Activated naive CD4-positive, alpha-beta T cell treated with anti-CD3 and anti-CD28 coated beads, Interleukin-2, amount 50 U/mL, for 72 hours (primary cell): ENCODE results near the gene TRIM36. TPM values are rescaled to one million over a fixed set of nuclear protein-coding genes. Genes with fewer than 3 reads are reported as not detected.

ENCODE experiments used
- ATAC-seq, 2 donors: fragments of 150-1000 bp; cut with Tn5 transposase; 2 replicates each; pipeline ENCODE4 v1.10.0; 2021; ENCODE audit warnings: mild to moderate bottlenecking in 2 of 2, moderate library complexity in 2 of 2
- DNase-seq, 2 donors: peaks; one replicate each; pipeline ENCODE4 v3.0.0; 2021 to 2022; ENCODE audit warnings: low spot score in 2 of 2
- H3K27ac Mint-ChIP-seq, 2 donors: one replicate each; pipeline ENCODE4 v1.8.0; 2022; ENCODE audit warnings: mild to moderate bottlenecking in 2 of 2, mixed read lengths in 2 of 2
- H3K36me3 Mint-ChIP-seq, 2 donors: one replicate each; pipeline ENCODE4 v1.8.0; 2022; ENCODE audit warnings: mixed read lengths in 2 of 2
- H3K9me3 Mint-ChIP-seq, 2 donors: one replicate each; pipeline ENCODE4 v1.8.0; 2022; ENCODE audit warnings: mixed read lengths in 2 of 2
- total RNA-seq, 2 donors: library from RNA; stranded (reverse); gene quantifications; one replicate each; pipeline ENCODE4 v1.2.3, GENCODE V29; 2022

Gene TRIM36
- total RNA-seq, 2 donors from 2014 or later: 0.91 TPM; not detected in 1

DNA sequence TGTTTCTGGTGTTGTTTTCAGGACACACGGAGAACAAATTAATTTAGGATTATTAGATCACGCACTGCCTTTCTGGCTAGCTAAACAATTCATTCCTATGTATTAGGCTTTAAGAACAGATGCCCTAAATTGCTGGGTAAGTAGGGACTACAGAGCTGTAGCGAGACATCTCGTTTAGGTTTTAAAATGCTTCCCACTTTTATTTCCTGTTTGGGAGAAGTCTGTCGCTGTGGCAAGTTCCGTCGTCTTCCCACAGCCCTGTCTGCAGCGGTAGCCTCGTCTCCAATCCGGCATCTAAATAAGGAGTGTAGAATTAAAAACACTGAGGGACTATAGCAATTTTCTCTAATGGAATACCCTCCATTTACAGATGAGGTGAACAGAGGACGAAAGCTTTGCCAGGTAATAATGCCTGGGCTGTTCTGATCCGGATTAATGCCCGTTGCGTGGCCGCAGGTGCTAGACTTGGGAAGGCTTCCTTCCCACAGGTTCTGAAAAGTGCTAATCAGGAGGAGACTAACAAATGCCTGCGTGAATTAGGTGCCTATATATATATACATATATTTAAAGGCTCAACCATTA lies 1.3 kb upstream of the TRIM36 start:
- peaks cover 0 to 8% of the 10 kb centered on the region in 2 donors for H3K9me3 Mint-ChIP-seq
- DNase-seq (no peak), ATAC-seq (no peak)
- peaks cover 26% of the 10 kb centered on the region in 2 donors for H3K36me3 Mint-ChIP-seq
- H3K27ac Mint-ChIP-seq: no peak overlapping the region

DNA sequence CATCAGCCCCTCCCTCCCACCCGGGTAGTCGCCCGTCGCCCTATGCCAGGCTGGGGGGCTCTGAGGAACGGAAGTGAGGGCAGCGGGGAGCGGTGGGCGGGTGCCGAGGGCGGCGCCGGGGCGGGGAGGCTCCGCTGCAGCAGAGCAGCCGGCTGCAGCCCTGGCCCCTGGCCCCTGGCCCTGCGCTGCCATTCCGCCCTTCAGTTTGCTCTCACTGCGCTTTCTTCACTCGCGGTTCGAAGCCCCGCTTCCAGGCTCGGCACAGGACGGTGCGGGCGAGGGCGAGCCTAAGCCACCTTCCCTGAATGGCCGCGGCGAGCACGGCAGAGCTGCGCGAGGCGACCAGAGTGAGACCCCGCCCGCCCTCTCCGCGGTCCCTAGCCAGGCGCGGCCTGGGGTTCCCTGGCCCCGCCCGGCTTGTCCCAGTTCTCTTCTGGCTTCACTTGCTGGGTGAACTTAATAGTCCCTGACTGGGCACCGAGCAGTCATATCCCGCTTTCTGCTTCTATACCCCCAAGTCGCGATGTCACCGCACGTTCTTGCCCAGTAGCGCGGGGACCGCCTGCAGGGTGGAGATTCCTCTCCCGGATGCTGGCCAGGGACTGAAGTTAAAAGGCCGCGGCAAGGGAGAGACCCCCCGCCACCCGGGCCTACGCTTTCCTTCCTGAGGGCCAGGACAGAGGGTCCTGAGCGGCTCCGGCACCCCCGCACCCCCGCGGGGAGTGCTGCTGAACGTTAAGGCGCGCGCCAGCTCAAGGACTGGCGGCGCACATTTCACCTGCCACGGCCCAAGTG lies 623 bp upstream of the TRIM36 start:
- no peak overlapping the region for H3K27ac Mint-ChIP-seq
- H3K9me3 Mint-ChIP-seq: peaks cover 0 to 8% of the 10 kb centered on the region in 2 donors
- ATAC-seq (peak; percentile 50 to 65), DNase-seq (no peak)
- H3K36me3 Mint-ChIP-seq: peaks cover 26% of the 10 kb centered on the region in 2 donors

DNA sequence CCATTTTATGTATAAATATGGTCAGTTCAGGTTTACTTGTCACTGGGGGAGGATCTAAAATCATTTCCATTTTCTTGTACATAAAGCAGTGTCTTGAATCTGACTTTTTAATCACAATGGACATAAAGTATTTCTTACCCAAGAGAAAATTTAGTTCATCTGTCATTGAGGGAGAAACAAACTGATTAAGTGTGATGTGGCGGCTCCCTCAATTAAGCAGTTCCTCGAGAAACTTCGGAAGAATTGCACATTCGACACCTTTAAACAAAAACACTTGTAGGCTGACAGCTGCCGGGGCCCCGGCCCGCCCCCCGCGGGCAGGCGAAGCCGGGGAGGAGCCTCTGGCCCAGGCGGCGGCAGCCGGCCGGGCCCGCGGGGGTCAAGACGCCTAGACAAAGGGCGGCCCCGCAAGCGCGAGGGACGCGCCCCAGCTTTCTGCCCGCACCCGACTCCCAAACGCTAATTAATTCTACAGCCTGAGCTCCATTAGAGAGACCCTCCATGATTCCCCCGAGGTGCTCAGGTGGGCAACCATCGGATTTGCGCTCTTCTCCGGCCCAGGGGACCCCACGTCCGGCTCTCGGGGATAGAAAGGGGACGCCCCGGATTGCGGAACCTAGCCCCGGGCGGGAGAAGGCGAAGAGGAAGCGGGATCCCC lies 750 bp downstream of the TRIM36 start:
- Mint-ChIP-seq H3K27ac (no peak overlapping the region), H3K36me3 (peaks cover 26 to 32% of the 10 kb centered on the region in 2 donors), H3K9me3 (peaks cover 0 to 13% of the 10 kb centered on the region in 2 donors)
- no peak for ATAC-seq
- DNase-seq: no peak

DNA sequence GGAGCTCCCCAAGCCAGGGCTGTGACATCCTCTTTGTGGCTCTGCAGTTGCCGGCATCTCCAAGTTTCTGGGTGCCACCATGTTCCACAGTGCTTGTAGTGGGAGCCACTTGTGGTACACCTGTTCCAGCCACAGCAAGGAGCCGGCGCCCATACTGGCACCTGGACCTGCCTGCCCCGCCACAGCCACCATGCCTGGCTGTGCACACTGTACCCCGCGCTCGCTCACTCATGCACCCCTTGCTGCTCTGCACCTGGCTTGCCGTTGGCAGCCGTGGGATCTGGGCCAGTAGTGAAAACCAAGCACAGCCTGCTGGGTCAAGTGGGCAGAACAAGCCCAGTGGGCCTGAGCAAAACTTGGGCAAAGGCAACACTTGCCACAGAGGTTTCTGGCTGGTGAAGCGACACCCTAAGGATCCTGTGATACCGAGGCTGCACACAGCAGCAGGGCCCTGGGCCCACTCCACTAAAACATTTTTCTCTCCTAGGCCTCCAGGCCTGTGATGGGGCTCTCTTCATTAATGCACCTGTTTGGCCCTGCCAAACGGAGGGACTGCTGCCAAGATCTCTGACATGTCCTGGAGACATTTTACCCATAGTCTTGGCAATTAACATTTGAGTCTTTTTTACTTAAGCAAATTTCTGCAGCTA lies 2.8 kb downstream of the TRIM36 start:
- ATAC-seq (no peak), DNase-seq (no peak)
- Mint-ChIP-seq H3K9me3 (peaks cover 0 to 13% of the 10 kb centered on the region in 2 donors), H3K36me3 (peaks cover 26 to 28% of the 10 kb centered on the region in 2 donors), H3K27ac (no peak overlapping the region)

DNA sequence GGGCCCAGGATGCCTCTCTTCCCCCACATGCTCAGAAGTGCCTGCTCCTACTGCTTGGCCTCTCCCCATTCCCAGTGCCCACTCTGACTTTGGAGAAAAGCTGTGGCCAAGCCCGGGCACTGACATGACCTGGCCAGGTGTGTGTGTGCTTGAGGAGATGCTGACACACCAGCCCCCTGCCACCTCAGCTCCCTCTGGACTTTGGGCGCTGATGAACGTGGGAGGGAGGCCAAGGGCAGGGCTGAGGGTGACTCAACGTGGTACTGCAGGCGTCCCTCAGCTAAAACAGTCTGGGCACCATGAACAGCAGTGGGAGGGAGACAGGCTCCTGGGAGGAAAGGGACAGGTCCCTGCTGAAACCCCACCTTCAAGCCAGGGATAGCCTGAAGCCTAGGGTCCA lies 3.9 kb downstream of the TRIM36 start:
- H3K9me3 Mint-ChIP-seq: peaks cover 0 to 13% of the 10 kb centered on the region in 2 donors
- DNase-seq (no peak), ATAC-seq (no peak)
- H3K27ac Mint-ChIP-seq: no peak overlapping the region
- H3K36me3 Mint-ChIP-seq: peaks cover 26 to 28% of the 10 kb centered on the region in 2 donors

DNA sequence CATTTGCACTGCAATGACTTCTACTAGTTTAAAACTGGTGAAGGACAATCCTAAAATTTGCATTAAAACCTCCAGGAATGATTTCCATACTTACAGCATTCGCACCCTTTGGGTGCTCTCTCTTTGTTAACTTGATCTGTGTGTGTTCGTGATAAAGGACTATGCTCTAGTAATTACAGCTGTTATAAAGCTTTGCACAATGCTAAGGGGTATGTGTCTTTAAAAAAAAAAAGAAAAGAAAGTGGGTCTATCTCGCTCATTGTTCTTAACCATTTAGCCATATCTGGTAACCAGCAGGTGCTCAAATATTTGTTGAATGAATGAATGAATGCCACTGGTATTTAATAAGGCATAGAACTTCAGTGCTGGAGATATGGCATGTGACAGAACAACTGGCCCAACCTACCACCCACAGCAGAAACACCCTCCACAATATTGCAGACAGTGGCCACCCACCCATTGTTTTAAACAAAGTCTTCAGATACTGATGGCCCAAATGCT lies 8.7 kb downstream of the TRIM36 start:
- Mint-ChIP-seq H3K9me3 (peaks cover 0 to 5% of the 10 kb centered on the region in 2 donors), H3K36me3 (peaks cover 0 to 6% of the 10 kb centered on the region in 2 donors), H3K27ac (no peak overlapping the region)
- no peak for DNase-seq
- ATAC-seq: no peak

DNA sequence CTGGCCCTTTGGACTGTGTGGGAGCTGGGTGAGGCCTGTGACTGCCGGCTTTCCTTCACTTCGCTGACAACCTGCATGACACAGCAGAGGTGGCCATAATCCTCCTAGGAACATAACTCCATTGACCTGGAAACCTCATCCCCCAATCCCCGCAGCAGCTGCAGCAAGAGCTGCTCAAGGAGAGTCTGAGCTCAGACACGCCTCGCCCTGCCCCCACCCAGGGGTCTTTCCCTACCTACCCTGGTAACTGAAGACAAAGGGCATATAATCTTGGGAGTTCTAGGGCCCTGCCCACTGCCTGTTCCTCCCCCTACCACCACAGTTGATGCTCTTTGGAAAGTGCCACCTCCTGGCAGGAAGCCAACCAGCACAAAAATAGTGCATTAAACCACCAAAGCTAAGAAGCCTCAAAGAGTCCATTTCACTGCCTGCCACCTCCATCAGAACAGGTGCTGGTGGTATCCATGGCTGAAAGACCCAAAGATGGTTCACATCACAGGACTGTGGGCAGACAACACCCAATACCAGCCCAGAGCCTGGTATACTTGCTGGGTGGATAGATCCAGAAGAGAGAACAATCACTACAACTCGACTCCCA lies 18.4 kb downstream of the TRIM36 start:
- DNase-seq: no peak
- Mint-ChIP-seq H3K27ac (no peak overlapping the region), H3K36me3 (peaks cover 13 to 39% of the 10 kb centered on the region in 2 donors), H3K9me3 (peaks cover 28 to 36% of the 10 kb centered on the region in 2 donors)
- ATAC-seq: no peak

DNA sequence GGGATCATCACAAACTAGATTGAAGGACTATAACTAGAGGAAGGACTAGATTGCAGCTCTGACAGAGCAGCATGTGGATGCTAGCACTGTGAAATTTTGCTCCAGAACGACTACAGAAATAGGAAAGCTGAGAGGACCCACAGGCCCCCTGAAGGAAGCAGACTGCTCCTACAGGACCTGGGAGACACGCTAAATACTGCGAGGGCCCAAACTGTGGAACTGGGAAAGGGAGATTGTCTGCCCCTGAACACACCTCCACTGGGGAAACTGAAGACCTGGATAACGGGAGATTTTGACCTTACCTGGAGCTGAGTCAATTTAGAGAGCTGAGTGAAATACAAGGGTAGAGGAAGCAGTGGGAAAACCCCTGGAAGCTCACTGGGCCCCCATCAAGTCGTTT lies 19.2 kb downstream of the TRIM36 start:
- Mint-ChIP-seq H3K9me3 (peaks cover 28 to 33% of the 10 kb centered on the region in 2 donors), H3K27ac (no peak overlapping the region), H3K36me3 (peaks cover 13 to 39% of the 10 kb centered on the region in 2 donors)
- DNase-seq (no peak), ATAC-seq (no peak)

DNA sequence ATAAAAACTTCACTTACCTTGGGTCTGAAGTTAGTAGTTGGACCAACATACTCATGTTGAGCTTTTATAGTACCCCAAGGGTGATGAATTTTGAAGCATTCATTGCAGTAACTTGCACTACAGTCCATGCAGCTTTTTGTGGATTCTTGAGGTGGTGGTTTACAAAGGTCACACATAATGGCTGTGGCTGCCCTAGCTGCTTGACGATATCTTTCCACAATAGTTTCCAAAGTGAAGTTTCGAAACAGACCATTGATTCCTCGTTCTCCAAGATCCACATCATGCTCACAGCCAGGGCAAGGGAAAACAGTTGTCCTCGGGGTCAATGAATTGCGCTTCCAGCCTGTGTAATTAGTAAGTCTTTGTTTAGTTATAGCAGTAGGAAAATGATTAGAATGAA lies 22.7 kb downstream of the TRIM36 start:
- ATAC-seq: no peak
- Mint-ChIP-seq H3K36me3 (peaks cover 3 to 16% of the 10 kb centered on the region in 2 donors), H3K27ac (no peak overlapping the region), H3K9me3 (peaks cover 11 to 15% of the 10 kb centered on the region in 2 donors)
- no peak for DNase-seq

DNA sequence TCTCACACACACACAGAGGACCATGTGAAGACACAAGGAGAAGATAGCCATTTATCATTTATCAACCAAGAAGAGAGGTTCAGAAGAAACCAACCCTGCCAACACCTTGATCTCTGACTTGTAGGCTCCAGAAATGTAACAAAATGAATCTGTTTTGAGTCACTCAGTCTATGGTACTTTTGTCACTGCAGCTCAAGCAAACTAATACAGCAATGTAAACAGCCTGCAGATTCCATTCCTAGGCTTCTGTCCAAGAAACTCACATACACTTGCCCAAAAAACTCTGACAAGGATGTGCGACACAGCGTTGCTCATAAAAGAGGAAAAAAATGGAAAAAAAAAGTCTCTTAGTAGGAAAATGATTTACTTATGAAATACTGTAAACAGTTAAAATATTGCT lies 33.4 kb downstream of the TRIM36 start:
- no peaks in the 10 kb centered on the region for H3K36me3 Mint-ChIP-seq
- DNase-seq (no peak), ATAC-seq (no peak)
- no peaks in the 10 kb centered on the region for H3K9me3 Mint-ChIP-seq
- H3K27ac Mint-ChIP-seq: no peak overlapping the region

DNA sequence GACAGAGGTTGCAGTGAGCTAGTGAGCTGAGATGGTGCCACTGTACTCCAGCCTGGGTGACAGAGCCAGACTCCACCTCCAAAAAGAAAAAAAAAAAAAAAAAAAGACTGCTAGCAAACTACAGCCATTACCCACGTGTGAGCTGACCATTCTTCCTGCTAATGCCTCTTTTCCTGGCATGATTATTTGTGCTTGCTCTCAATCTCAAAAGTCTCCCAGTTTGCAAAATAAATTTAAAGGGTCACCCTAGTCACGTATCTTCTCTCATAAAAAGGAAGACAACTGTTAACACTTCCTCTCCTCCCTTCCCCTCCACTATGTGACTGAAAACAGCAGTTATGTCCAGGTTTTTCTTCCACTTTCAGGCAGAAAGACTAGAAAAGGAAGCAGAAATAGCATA lies 37.2 kb downstream of the TRIM36 start:
- ATAC-seq (no peak), DNase-seq (no peak)
- H3K27ac Mint-ChIP-seq: no peak overlapping the region
- H3K9me3 Mint-ChIP-seq: no peaks in the 10 kb centered on the region
- no peaks in the 10 kb centered on the region for H3K36me3 Mint-ChIP-seq

DNA sequence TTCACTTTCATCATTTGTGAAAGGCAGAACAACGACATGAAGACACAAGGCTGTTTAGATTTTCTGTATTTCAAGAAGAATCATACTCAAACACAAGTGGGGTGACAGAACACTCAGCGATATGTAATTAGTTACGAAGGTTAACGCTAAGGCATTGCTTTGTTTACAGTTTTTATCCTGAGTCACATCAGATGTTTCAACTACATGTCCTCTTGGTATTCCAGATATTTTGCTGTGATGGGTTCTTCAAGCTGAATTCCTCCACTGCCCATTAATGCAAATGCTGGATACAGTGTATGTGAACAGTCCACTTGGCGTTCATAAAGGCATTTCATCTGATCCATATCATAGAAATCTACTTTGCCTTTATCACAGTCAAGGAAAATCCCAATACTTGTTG lies 43.4 kb downstream of the TRIM36 start:
- ATAC-seq (no peak), DNase-seq (no peak)
- Mint-ChIP-seq H3K9me3 (no peaks in the 10 kb centered on the region), H3K27ac (no peak overlapping the region), H3K36me3 (no peaks in the 10 kb centered on the region)

DNA sequence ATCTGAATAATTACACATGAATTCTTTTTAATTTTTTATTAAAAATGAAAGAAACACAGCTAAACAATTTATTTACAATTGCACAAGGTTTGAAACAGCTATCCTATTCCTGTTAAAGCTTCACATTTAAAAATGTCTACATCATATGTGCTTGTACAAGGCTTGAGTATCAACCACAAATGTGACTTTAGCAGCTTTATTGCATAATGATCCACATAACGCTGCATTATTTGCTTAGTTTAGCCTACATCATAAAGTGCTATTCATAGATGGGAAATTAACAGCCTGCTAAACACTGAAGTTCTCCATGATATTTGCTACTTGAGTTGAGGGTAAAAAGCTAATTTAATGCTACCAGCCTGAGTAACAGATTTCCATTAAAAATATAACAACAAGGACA lies 45.0 kb downstream of the TRIM36 start:
- Mint-ChIP-seq H3K36me3 (no peaks in the 10 kb centered on the region), H3K27ac (no peak overlapping the region), H3K9me3 (no peaks in the 10 kb centered on the region)
- DNase-seq: no peak
- no peak for ATAC-seq

DNA sequence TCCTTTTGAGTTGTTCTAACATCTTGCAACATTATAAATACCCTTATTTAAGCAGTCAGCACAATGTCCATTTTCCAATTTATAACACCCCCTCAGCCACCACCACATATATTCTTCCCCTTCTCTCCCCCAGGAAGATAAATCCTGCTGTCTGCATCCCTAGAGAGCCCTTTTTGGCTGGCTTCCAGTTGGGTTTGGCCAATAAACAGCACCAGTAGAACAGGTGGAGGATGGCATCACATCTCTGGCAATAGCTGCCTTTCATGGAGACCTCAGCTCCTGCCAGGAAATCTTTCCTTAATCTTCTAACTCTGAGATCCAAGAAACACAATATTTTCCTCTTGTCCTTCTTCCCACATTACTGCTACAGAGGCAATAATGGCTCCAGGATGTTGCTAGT lies 53.7 kb downstream of the TRIM36 start:
- DNase-seq (no peak), ATAC-seq (no peak)
- Mint-ChIP-seq H3K36me3 (peaks cover 0 to 8% of the 10 kb centered on the region in 2 donors), H3K27ac (no peak overlapping the region), H3K9me3 (peaks cover 9 to 16% of the 10 kb centered on the region in 2 donors)

DNA sequence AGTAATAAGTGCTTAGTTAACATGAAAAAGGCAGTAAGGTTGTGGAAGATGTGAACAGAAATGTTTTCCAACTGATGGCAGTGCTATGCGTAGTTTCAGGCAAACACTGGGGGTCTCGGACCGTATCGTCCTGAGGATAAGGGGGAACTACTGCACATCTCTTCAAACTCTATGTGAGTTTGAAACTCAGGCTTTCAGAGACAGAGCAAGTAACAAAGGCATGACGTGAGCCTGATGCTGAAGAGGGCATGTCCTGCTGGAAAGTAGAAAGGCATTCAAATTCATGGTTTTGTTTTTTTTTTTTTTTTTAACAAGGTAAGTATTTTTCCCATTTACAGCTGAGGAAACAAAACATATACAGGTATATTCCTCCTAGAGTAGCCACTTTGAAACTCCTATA lies 59.9 kb downstream of the TRIM36 start:
- ATAC-seq (no peak), DNase-seq (no peak)
- no peaks in the 10 kb centered on the region for H3K36me3 Mint-ChIP-seq
- no peaks in the 10 kb centered on the region for H3K9me3 Mint-ChIP-seq
- H3K27ac Mint-ChIP-seq: no peak overlapping the region

DNA sequence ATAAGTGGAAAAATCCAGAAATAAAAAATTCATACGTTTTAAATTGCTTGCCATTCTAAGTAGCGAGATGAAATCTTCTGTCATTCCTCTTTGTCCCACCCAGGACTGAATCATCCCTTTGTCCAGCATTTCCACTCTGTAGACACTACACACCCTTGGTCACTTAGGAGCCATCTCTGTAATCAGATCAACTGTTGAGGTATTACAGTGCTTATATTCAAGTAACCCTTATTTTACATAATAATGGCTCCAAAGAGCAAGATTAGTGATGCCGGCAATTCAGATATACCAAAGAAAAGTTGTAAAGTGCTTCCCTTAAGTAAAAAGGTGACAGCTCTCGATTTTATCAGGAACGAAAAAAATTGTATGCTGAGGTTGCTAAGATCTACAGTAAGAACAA lies 60.4 kb downstream of the TRIM36 start:
- Mint-ChIP-seq H3K27ac (no peak overlapping the region), H3K9me3 (no peaks in the 10 kb centered on the region), H3K36me3 (no peaks in the 10 kb centered on the region)
- no peak for ATAC-seq
- no peak for DNase-seq
